ENCODE measurements around the gene FILIP1L. TPM values are rescaled to one million over a fixed set of nuclear protein-coding genes. Genes with fewer than 3 reads are reported as not detected.
"Not testable (repeated sequence)": the region's sequence is repeated elsewhere in the genome, so short reads cannot be mapped to it uniquely, and the experiment has no call there.

The FILIP1L gene
- total RNA-seq, 2 donors from 2014 or later: 97.0 to 112 TPM

GRCh38 chr3:100099621-100100020, 14.7 kb downstream of the FILIP1L start:
- no peak for TF ChIP-seq CTCF (IDR thresholded peaks at IDR 0.05)
- no peak for DNase-seq (ENCODE audit: low spot score)
- H3K4me3 ChIP-seq: no peak overlapping the region
- peak overlapping the region; percentile 69 to 82 for H3K27ac ChIP-seq
- no peaks in the 10 kb centered on the region for H3K9me3 ChIP-seq
- peaks cover 0 to 44% of the 10 kb centered on the region in 2 donors for H3K4me1 ChIP-seq
- no peaks in the 10 kb centered on the region for H3K27me3 ChIP-seq
- no peaks in the 10 kb centered on the region for H3K36me3 ChIP-seq

GRCh38 chr3:100098784-100099070, 15.6 kb downstream of the FILIP1L start:
- DNase-seq (ENCODE audit: low spot score): no peak
- Histone ChIP-seq H3K27ac (peak overlapping the region; percentile 69 to 82), H3K27me3 (no peaks in the 10 kb centered on the region), H3K4me1 (peaks cover 0 to 38% of the 10 kb centered on the region in 2 donors), H3K36me3 (no peaks in the 10 kb centered on the region), H3K4me3 (no peak overlapping the region), H3K9me3 (no peaks in the 10 kb centered on the region)
- no peak for TF ChIP-seq CTCF (IDR thresholded peaks at IDR 0.05)

GRCh38 chr3:100097919-100098783, 16.1 kb downstream of the FILIP1L start:
- peaks cover 0 to 32% of the 10 kb centered on the region in 2 donors for H3K4me1 ChIP-seq
- H3K9me3 ChIP-seq: no peaks in the 10 kb centered on the region
- H3K27ac ChIP-seq: peak overlapping the region; percentile 69 to 82
- no peak for TF ChIP-seq CTCF (IDR thresholded peaks at IDR 0.05)
- H3K4me3 ChIP-seq: no peak overlapping the region
- no peaks in the 10 kb centered on the region for H3K27me3 ChIP-seq
- DNase-seq (ENCODE audit: low spot score): no peak
- no peaks in the 10 kb centered on the region for H3K36me3 ChIP-seq

GRCh38 chr3:100096866-100097265, 17.4 kb downstream of the FILIP1L start:
- Histone ChIP-seq H3K9me3 (no peaks in the 10 kb centered on the region), H3K27ac (peak overlapping the region; percentile 69 to 82), H3K27me3 (no peaks in the 10 kb centered on the region), H3K4me1 (peaks cover 0 to 23% of the 10 kb centered on the region in 2 donors), H3K4me3 (no peak overlapping the region), H3K36me3 (no peaks in the 10 kb centered on the region)
- no peak for TF ChIP-seq CTCF (IDR thresholded peaks at IDR 0.05)
- no peak for DNase-seq (ENCODE audit: low spot score)

GRCh38 chr3:100096286-100096685, 18.0 kb downstream of the FILIP1L start:
- Histone ChIP-seq H3K4me1 (peaks cover 0 to 23% of the 10 kb centered on the region in 2 donors), H3K27ac (peak overlapping the region in 1 of 2 donors; percentile 82)
- DNase-seq (ENCODE audit: low spot score); H3K4me3 ChIP-seq; H3K9me3 ChIP-seq; H3K36me3 ChIP-seq; H3K27me3 ChIP-seq: not testable (repeated sequence)

GRCh38 chr3:100093831-100094230, 20.5 kb downstream of the FILIP1L start:
- no peak for TF ChIP-seq CTCF (IDR thresholded peaks at IDR 0.05)
- H3K9me3 ChIP-seq: no peaks in the 10 kb centered on the region
- peaks cover 0 to 34% of the 10 kb centered on the region in 2 donors for H3K4me1 ChIP-seq
- no peak overlapping the region for H3K27ac ChIP-seq
- no peaks in the 10 kb centered on the region for H3K27me3 ChIP-seq
- DNase-seq (ENCODE audit: low spot score): no peak
- no peak overlapping the region for H3K4me3 ChIP-seq
- no peaks in the 10 kb centered on the region for H3K36me3 ChIP-seq

Data from right atrium auricular region (tissue), 2 donors.